HG03558 (cell line): ENCODE results near the gene SOWAHD.

ENCODE experiments used
- ATAC-seq: cut with Tn5 transposase; IDR thresholded peaks from one replicate; pipeline ENCODE4 v1.9.1; 2021; ENCODE audit warnings: moderate number of reproducible peaks; ENCODE audit not compliant: unreplicated experiment; ENCODE audit errors: extremely low read depth

Gene SOWAHD

DNA sequence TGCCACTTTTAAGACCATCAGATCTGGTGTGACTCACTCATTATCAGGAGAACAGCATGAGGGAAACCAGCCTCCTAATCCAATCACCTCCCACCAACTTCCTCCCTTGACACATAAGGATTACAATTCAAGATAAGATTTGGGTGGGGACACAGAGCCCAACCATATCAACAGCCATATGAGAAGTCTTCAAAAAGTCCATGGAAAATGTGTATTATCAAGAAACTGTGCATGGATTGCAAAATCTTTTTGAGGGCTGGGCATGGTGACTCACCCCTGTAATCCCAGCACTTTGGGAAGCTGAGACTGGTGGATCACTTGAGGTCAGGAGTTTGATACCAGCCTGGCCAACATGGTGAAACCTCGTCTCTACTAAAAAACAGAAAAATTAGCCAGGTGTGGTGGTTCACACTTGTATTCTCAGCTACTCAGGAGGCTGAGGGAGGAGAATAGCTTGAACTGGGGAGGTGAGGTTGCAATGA, 50.8 kb downstream of the SOWAHD start:
- ATAC-seq = no peak
